C4-2B (cell line): Measurements from ENCODE around the gene LRP1B.
A peak's percentile ranks its signal among the peaks of the same experiment; 100 is the strongest.

Experiments used
- ZFX ChIP-seq: fragments of 450-650 bp; IDR thresholded peaks from 2 replicates; pipeline ENCODE4 v1.6.1; 2017
- TF ChIP-seq, protein P1 (sequence below): fragments of 450-650 bp; conservative IDR thresholded peaks from 2 replicates; pipeline ENCODE4 v1.5.1; 2017; ENCODE audit warnings: mild to moderate bottlenecking

DNA sequence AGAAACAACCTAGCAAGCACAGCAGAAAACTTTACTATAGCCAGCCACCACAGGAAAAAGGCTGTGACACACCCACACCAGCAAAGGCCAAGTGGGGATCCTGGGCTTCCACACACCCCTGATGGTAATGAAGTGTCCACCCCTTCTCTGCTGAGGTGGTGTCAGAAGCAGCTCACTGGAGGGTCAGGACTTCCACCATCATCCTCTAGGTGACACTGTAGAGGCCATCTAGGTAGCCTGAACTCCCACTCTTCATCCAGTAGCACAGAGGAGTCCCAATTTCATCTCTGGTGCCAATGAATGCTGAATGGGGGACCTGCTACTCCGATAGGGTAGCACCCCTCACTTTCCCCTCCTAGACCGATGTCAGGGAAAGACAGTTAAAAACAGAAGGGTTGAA, 1544.4 kb downstream of the LRP1B start:
- TF ChIP-seq, protein P1, sequence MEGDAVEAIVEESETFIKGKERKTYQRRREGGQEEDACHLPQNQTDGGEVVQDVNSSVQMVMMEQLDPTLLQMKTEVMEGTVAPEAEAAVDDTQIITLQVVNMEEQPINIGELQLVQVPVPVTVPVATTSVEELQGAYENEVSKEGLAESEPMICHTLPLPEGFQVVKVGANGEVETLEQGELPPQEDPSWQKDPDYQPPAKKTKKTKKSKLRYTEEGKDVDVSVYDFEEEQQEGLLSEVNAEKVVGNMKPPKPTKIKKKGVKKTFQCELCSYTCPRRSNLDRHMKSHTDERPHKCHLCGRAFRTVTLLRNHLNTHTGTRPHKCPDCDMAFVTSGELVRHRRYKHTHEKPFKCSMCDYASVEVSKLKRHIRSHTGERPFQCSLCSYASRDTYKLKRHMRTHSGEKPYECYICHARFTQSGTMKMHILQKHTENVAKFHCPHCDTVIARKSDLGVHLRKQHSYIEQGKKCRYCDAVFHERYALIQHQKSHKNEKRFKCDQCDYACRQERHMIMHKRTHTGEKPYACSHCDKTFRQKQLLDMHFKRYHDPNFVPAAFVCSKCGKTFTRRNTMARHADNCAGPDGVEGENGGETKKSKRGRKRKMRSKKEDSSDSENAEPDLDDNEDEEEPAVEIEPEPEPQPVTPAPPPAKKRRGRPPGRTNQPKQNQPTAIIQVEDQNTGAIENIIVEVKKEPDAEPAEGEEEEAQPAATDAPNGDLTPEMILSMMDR: peak; percentile 67
- TF ChIP-seq ZFX: no peak
